Stimulated activated CD4-positive, alpha-beta T cell treated with anti-CD3 and anti-CD28 coated beads, Interleukin-12 subunit alpha, Interleukin-12 subunit beta, amount 100 ng/mL, for 4 hours (primary cell): ENCODE results near the gene SCGB2B2.
A peak's percentile ranks its signal among the peaks of the same experiment; 100 is the strongest.
"Not testable (repeated sequence)": the region's sequence is repeated elsewhere in the genome, so short reads cannot be mapped to it uniquely, and the experiment has no call there.

Source experiments
- DNase-seq: peaks from one replicate; pipeline ENCODE4 v3.0.0-alpha.2; 2020

The SCGB2B2 gene

DNA sequence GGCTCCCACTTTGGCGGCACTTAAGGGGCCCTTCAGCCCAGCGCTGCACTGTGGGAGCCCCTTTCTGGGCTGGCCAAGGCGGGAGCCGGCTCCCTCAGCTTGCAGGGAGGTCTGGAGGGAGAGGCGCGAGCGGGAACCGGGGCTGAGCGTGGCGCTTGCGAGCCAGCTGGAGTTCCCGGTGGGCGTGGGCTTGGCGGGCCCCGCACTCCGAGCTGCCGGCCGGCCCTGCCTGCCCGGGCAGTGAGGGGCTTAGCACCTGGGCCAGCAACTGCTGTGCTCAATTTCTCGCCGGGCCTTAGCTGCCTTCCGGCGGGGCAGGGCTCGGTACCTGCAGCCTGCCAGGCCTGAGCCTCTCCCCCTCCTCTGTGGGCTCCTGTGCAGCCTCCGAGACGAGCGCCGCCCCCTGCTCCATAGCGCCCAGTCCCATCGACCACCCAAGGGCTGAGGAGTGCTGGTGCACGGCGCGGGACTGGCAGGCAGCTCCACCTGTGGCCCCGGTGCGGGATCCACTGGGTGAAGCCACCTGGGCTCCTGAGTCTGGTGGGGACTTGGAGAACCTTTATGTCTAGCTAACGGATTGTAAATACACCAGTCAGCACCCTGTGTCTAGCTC is 8.8 kb downstream of the SCGB2B2 start:
- DNase-seq = not testable (repeated sequence)

DNA sequence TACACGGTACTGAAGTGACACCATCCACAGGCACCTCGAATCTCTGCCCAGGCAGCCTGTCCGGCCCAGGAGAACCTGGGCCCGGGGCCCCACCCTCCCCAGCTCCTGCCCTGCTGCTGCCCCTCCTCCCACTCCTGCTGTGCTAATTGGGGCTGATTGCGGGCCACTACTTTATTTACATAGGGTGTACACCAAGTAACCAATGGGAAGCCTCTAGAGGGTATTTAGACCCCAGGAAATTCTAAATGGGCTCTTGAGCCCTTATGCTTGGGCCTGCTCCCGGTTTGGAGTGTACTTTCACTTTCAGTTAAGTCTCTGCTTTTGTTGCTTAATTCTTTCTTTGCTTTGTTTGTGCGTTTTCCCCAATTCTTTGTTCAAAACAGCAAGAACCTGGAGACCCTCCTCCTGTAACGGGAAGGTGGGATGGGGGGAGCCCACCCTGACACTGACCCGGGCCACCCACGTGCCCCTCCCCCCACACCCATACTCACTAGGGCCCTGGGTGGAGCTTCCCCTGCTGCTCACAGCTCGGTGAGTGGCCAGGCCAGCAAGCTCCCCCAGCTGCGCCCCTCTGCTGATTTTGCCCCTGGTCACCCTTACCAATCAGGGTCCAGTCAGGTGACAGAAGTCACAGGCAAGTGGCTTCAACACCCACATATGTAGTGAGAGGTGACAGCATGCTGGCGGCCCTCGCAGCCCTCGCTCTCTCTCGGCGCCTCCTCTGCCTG is 9.4 kb downstream of the SCGB2B2 start:
- DNase-seq = no peak

DNA sequence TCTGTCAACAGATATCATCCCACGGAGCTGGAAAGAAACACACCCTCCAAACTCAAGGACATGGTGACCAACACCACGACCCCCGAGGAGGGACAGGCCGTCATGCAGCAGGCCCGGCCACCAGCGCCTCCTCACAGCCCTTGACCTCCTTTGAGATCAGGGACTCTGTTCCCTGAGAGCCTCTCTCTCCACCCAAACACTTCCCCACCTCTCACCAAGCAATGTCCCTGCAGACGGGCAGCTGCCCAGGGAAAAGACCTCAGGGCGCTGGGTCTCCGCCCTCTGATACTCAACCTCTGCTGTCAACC is 10.0 kb downstream of the SCGB2B2 start:
- no peak for DNase-seq

DNA sequence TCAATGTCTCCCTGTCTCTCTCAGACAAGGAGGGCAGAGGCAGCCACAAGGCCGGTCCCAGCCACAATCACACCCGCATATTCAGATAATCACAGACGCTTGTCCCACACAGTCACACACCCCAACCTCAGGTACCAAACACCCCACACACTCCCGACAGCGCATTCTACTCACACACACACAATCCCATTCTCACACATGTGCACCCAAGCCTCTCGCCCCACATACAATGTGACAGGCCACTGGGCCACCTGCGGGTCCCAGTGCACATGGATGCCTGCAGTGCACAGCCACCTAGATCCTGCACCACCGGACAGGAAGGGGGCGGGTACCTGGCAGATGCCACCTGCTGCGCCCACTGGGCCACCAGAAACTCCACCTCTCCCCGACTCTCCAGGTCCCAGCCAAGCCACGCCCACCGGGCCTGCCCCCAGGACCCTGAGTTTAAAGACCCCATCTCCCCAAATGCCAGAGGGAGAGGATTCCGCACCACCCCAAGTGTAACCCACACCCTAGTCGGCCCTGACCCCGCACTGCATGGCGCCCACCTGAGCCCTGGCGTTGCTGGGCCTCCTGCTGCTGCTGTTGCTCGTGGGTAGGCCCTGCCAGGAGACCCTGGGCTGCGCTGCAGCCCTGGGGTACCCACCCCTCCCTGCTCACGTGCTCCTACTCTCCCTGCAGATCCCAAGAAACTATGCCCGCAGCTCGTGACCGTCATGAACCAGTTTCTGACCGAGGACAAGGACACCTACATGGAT is 10.6 kb downstream of the SCGB2B2 start:
- no peak for DNase-seq

DNA sequence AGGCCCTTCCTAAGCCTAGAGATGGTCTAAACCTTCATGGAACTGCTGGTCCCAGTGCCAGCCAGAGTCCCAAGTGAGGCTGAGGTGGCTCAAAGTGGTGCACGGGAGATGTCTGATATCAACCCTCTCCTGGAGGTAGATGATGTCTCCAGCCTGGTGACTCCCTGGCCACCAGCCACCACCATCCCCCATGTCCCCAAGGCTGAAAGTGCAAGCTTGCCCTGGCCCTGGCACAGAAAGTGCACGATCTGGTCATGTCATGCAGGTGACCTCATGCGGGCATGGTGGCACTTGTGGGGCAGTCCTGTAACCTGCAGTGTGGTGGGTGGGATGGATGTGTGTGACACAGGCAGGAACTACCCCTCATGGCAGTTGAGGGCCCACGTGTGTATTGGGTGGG is 11.7 kb downstream of the SCGB2B2 start:
- DNase-seq = not testable (repeated sequence)

DNA sequence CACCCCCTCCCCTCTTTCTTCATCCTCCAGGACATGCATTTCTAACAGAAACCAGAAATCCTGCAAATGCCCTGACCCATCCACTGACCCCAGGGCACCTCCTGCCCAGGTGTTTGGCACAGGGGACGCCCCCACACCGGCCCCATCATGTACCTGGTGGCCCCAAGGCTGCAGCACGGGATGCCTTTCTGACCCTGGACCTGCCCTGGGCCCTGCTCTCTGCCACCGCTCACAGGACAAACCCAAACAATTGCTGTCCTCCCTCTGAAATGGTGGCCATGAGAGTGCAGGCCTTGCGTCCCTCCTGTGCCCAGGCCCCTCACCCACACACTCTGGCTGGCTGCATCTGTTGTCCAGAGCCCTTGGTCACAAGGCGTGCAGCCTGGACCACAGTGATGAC is 12.1 kb downstream of the SCGB2B2 start:
- no peak for DNase-seq

DNA sequence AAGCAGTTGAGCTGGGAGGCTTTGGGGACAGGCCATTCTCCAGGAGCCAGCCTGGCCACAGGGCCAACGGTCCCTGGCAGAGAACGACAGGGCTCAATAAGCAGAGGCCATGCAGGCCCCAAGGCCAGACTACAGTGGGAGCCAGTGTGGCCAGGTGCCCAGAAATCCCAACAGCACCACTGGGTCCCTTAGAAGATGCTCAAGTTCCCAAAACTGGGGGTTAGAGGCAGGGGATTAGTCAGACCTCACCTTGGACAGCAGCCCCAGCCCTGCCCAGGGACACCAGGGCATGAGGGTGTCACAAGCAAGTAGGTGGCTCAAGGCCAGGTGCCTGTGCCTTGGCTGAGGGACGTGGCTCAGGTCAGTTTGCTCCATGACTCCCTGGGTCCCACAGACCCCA is 12.8 kb downstream of the SCGB2B2 start:
- no peak for DNase-seq

DNA sequence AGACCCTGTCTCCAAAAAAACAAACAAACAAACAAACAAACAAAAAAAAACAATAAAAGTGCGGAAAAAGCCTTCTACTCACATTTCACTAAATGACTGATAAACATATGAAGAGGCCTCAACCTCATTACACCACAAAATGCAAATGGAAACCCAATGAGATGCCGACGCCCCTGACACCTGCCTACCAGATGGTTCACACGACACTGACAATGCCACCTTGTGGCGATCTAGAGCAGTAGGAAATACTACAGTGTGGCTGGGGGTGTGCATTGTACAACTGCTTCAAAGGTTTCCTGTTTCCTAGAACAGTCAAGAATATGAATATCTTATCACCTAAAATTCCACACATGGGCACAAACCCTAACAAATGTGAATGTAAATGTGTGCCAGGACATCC is 14.0 kb downstream of the SCGB2B2 start:
- DNase-seq = peak; percentile 21

DNA sequence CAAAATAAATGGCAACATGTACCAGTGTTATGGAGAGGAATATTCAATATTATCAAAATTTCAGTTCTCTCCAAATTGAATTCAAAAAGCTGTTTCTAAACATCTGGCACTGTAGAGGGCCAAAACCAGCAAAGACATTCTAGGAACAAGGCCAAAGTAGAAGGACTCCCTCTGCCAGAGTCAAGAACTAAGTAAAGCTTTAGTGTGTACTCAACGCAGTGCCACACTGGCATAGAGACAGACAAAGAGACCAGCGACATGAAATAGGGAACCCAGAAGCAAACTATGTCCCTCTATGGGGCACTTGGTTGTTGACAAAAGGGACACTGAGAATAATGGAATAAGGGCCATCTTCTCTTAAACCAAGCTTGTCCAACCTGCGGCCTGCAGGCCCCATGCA is 15.6 kb downstream of the SCGB2B2 start:
- no peak for DNase-seq

DNA sequence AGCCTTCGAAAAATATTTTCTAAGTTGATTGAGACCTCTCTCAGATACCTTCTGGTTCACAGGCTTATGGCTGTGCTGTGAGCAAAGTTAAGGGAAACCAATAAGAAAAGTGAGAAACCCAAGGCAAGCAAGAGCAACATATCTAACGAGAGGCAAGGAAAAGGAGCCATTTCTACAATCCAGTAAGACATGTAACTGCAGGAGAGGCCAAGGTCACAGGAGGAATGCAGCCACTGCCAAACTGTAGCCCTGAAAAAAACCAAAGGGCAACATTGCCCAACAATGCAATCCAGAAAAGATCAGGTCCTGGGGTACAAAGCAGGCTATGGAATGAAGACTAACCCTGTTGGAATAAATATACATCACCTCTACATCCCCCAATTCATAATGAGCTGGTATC is 21.3 kb downstream of the SCGB2B2 start:
- DNase-seq = no peak

DNA sequence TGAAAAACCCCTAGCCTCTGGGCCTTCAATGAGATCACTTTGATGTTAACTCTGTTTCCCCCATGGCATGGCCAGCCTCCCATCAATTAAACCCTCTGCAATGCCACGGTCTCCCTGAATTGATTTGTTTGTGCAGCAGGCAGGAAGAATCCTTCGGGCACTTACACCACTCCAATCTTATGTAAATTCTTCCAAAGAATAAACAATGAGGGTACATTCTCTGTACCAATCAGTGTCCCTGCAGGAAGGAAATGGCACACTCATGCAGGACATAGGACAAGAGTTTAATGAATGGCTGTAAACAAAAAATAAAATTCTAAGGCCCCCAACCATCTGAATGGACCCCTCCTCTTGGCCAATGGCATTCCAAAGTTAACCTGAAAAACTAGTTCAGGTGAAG is 22.2 kb downstream of the SCGB2B2 start:
- no peak for DNase-seq

DNA sequence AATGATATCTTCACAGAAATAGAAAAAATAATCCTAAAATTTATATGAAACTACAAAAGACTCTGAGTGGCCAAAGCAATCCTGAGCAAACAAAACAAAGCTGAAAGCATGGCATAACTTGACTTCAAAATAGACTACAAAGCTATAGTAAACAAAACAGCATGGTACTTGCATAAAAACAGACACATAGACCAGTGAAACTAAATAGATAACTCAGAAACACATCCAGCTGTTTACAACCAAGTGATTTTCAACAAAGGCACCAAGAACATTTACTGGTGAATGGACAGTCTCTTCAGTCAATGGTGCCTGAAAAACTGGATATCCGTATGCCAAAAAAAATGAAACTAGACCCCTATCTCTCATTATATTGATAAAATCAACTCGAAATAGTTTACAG is 25.2 kb downstream of the SCGB2B2 start:
- no peak for DNase-seq

DNA sequence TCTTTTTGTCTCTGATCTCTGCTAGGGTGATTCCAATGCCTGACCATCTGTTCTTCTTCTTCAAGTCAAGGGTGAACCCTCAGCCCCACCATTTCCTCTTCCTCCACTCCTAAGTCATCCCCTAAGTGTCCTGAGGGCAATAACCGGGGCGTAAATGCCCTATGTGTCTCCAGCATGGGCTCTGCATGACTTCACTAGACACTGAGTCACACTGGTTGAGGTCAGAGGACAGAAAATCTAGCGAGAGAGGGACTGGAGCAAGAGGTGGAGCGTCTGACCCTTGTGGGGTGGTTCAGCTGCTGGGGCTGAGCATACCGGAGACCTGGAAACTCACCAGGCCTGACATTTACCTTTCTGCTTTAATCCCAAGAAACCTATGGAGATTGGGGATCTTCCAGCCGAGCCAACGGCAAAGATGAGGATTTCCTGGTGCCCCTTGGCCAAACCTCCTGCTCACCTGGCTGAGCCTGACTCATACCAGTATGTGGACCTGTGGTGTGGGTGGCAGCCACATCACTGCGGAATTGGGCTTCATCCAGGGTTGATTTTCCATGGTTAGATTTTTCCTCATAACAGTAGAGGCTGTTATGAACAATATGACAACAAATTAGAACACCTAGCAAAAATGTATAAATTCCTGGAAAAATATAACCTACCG is 26.9 kb downstream of the SCGB2B2 start:
- DNase-seq = no peak

DNA sequence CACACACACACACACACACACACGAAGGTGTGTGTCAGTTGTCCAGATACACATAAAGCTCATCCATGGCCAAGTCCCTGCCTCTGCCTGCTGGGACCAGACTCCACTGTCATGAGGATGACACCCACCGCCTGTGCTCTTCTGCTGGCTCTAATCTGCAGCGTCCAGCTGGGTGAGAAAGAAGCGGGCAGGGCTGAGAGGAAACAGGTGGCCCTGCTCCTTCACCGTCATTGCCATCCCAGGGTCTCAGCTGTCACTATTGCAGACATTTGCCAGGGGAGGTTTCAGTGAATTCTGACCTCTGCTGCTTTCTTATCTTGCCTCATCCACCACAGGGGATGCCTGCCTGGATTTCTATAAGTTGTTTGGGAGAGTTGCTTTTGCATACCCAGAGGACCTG is 31.4 kb downstream of the SCGB2B2 start:
- no peak for DNase-seq

DNA sequence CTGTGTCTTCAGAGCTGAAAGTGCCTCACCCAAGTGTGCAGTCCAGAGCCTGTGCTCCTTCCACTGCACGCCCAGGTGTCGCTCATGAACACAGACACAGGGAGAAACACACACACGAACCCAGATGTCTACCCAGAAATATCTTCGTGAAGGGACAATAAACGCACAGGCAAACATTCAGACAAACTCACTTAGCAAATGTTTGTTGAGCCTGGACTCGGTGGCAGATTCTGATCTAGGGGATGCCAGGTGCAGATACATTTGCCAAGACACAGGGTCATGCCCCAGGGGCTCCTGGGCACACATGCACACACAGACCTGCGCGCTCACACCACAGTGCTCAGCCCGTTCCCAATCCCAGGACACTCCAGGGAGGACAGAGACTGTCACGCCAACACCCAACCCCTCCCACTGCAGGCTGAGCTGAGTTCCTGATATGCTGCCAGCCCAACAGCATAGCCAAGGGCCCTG is 31.9 kb downstream of the SCGB2B2 start:
- no peak for DNase-seq

DNA sequence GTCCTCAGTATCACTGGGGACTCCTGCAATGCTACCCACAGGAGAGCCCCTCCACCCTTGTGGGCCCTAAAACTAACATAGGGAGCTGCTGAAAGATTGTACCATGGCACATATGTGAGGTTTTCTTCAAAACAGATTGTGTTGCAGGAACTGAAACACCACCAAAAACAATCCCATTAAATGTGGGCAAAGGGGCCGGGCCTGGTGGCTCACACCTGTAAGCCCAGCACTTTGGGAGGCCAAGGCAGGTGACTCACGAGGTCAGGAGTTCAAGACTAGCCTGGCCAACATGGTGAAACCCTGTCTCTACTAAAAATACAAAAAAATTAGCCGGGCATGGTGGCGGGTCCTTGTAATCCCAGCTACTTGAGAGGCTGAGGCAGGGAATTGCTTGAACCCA is 34.7 kb downstream of the SCGB2B2 start:
- DNase-seq = no peak

DNA sequence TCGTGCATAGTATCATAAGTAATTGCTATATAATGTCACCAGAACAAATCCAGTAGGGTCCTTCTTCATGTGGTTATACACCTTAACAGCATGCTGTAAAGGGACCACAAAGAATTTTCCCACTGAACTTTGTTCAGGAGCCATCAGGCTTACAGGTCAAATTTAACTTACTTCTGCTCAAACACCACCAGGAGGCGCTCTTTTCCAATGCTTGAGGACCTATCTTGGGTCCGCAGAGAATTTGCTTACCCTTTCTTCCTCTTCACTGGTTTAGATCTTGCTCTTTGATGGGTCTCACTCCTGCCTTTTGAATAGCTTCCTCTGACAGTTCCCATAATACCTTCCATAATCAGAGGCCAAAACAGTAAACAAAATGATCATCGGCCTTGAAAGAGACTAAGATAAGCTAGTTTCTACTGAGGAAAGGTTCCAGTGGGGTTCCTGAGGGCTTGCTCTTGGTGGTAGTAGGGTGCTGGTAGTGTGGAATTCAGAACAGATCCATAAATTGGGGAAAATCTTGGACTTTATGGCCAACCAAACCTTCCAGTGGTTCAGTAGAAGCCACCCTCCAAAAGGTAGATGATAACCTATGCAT is 37.4 kb downstream of the SCGB2B2 start:
- peak; percentile 53 for DNase-seq

DNA sequence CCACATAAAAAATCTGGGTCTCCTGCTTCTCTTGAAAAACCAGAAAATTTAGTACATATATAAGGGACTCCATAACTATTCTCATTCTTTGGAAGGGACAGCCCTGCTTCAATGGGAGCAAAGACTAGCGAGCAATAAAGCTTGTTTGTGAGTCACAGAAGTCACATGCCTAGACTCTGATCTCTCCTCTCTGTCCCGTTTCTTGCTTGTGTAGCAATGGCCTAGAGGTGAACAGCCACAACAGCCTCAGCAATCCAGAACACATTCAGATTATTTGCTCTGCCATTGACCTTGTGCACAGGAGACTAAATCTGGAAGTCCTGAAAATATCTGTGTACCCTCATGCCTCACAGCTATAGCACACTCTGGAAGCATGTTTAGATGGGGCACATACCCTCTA is 43.2 kb downstream of the SCGB2B2 start:
- DNase-seq = no peak
